Measurements from ENCODE around the gene CNTN2.

CNTN2 gene

GRCh38 chr1:205118752-205119151 is 75.7 kb downstream of the CNTN2 start:
- Histone ChIP-seq H3K36me3 (ENCODE audit: low read depth) (peaks cover 52% of the 10 kb centered on the region), H3K4me3 (ENCODE audit: severe bottlenecking) (no peak overlapping the region), H3K4me1 (ENCODE audit: insufficient read depth, poor library complexity, severe bottlenecking) (peaks cover 8% of the 10 kb centered on the region), H3K27me3 (ENCODE audit: insufficient read depth, poor library complexity, severe bottlenecking) (no peaks in the 10 kb centered on the region), H3K9me3 (ENCODE audit: severe bottlenecking) (no peaks in the 10 kb centered on the region), H3K27ac (ENCODE audit: poor library complexity, severe bottlenecking) (no peak overlapping the region)
- ATAC-seq (ENCODE audit: low read depth) (no peak), DNase-seq (ENCODE audit: low spot score) (no peak)
- no peak for TF ChIP-seq CTCF (IDR thresholded peaks at IDR 0.05; ENCODE audit: poor library complexity, severe bottlenecking)

GRCh38 chr1:205121660-205122488 is 78.9 kb downstream of the CNTN2 start, which contains the start of gene RBBP5:
Gene RBBP5 (minus strand): TSS chr1:205121978. CDS start chr1:205121873, 105 bp downstream.
- Histone ChIP-seq H3K9me3 (ENCODE audit: severe bottlenecking) (no peaks in the 10 kb centered on the region), H3K4me3 (ENCODE audit: severe bottlenecking) (peak within 1 kb of the TSS; percentile 77), H3K27me3 (ENCODE audit: insufficient read depth, poor library complexity, severe bottlenecking) (no peaks in the 10 kb centered on the region), H3K4me1 (ENCODE audit: insufficient read depth, poor library complexity, severe bottlenecking) (peaks cover 8% of the 10 kb centered on the region), H3K27ac (ENCODE audit: poor library complexity, severe bottlenecking) (peak within 1 kb of the TSS; percentile 48), H3K36me3 (ENCODE audit: low read depth) (peaks cover 22% of the 10 kb centered on the region)
- DNase-seq (ENCODE audit: low spot score) (peak; percentile 93), ATAC-seq (ENCODE audit: low read depth) (peak; percentile 99)
- TF ChIP-seq CTCF (IDR thresholded peaks at IDR 0.05; ENCODE audit: poor library complexity, severe bottlenecking), result peak; percentile 90

GRCh38 chr1:205122489-205122882 is 79.5 kb downstream of the CNTN2 start:
- peak; percentile 10 for ATAC-seq (ENCODE audit: low read depth)

GRCh38 chr1:205124726-205125125 is 81.7 kb downstream of the CNTN2 start:
- no peaks in the 10 kb centered on the region; the same call in 1 of the 2 replicates for H3K36me3 ChIP-seq (ENCODE audit: low read depth)
- DNase-seq (ENCODE audit: low spot score) (no peak), ATAC-seq (ENCODE audit: low read depth) (no peak)
- no peak overlapping the region for H3K4me3 ChIP-seq (ENCODE audit: severe bottlenecking)
- H3K27ac ChIP-seq (ENCODE audit: poor library complexity, severe bottlenecking), result no peak overlapping the region
- H3K27me3 ChIP-seq (ENCODE audit: insufficient read depth, poor library complexity, severe bottlenecking), result no peaks in the 10 kb centered on the region
- H3K9me3 ChIP-seq (ENCODE audit: severe bottlenecking), result no peaks in the 10 kb centered on the region
- no peak for TF ChIP-seq CTCF (IDR thresholded peaks at IDR 0.05; ENCODE audit: poor library complexity, severe bottlenecking)
- peaks cover 8% of the 10 kb centered on the region for H3K4me1 ChIP-seq (ENCODE audit: insufficient read depth, poor library complexity, severe bottlenecking)

More at GRCh38 chr1:205122489-205122882, 79.5 kb downstream of the CNTN2 start:
- peak; percentile 68 for TF ChIP-seq CTCF (IDR thresholded peaks at IDR 0.05; ENCODE audit: poor library complexity, severe bottlenecking)
- no peaks in the 10 kb centered on the region for H3K9me3 ChIP-seq (ENCODE audit: severe bottlenecking)
- H3K4me1 ChIP-seq (ENCODE audit: insufficient read depth, poor library complexity, severe bottlenecking), result peaks cover 8% of the 10 kb centered on the region
- H3K27me3 ChIP-seq (ENCODE audit: insufficient read depth, poor library complexity, severe bottlenecking), result no peaks in the 10 kb centered on the region
- peak overlapping the region; percentile 48 for H3K27ac ChIP-seq (ENCODE audit: poor library complexity, severe bottlenecking)
- H3K36me3 ChIP-seq (ENCODE audit: low read depth), result peaks cover 18% of the 10 kb centered on the region
- H3K4me3 ChIP-seq (ENCODE audit: severe bottlenecking), result peak overlapping the region; percentile 77
- no peak for DNase-seq (ENCODE audit: low spot score)

- Histone ChIP-seq H3K27me3 (ENCODE audit: insufficient read depth, poor library complexity, severe bottlenecking) (no peaks in the 10 kb centered on the region), H3K36me3 (ENCODE audit: low read depth) (no peaks in the 10 kb centered on the region), H3K9me3 (ENCODE audit: severe bottlenecking) (no peaks in the 10 kb centered on the region), H3K4me1 (ENCODE audit: insufficient read depth, poor library complexity, severe bottlenecking) (peaks cover 4% of the 10 kb centered on the region), H3K4me3 (ENCODE audit: severe bottlenecking) (no peak overlapping the region), H3K27ac (ENCODE audit: poor library complexity, severe bottlenecking) (no peak overlapping the region)
- DNase-seq (ENCODE audit: low spot score), result no peak
- no peak for TF ChIP-seq CTCF (IDR thresholded peaks at IDR 0.05; ENCODE audit: poor library complexity, severe bottlenecking)
- no peak for ATAC-seq (ENCODE audit: low read depth)
These were observed 84.6 kb downstream of the CNTN2 start for GRCh38 chr1:205127646-205128045.

All from RWPE2 (cell line).